Choroid plexus epithelial cell (primary cell): Measurements from ENCODE around the gene RPL36A.
A peak's percentile ranks its signal among the peaks of the same experiment; 100 is the strongest.

Experiments used
- DNase-seq: peaks from one replicate; pipeline ENCODE4 v3.0.0-alpha.2; 2010; ENCODE audit warnings: low read depth
- H3K4me3 ChIP-seq: 2 replicates; pipeline ENCODE4 v1.5.1; 2011; ENCODE audit warnings: low read depth, mild to moderate bottlenecking, control low read depth, low read length, moderate library complexity
- TF ChIP-seq, protein P1 (sequence below): conservative IDR thresholded peaks from 2 replicates; pipeline ENCODE4 v1.5.1; 2011; ENCODE audit warnings: low read depth, mild to moderate bottlenecking, control low read depth, inconsistent platforms, low read length, moderate library complexity

RPL36A gene

GRCh38 chrX:101391831-101392230 is 1.0 kb downstream of the RPL36A start:
- TF ChIP-seq, protein P1, sequence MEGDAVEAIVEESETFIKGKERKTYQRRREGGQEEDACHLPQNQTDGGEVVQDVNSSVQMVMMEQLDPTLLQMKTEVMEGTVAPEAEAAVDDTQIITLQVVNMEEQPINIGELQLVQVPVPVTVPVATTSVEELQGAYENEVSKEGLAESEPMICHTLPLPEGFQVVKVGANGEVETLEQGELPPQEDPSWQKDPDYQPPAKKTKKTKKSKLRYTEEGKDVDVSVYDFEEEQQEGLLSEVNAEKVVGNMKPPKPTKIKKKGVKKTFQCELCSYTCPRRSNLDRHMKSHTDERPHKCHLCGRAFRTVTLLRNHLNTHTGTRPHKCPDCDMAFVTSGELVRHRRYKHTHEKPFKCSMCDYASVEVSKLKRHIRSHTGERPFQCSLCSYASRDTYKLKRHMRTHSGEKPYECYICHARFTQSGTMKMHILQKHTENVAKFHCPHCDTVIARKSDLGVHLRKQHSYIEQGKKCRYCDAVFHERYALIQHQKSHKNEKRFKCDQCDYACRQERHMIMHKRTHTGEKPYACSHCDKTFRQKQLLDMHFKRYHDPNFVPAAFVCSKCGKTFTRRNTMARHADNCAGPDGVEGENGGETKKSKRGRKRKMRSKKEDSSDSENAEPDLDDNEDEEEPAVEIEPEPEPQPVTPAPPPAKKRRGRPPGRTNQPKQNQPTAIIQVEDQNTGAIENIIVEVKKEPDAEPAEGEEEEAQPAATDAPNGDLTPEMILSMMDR, result no peak
- no peak for DNase-seq

DNA sequence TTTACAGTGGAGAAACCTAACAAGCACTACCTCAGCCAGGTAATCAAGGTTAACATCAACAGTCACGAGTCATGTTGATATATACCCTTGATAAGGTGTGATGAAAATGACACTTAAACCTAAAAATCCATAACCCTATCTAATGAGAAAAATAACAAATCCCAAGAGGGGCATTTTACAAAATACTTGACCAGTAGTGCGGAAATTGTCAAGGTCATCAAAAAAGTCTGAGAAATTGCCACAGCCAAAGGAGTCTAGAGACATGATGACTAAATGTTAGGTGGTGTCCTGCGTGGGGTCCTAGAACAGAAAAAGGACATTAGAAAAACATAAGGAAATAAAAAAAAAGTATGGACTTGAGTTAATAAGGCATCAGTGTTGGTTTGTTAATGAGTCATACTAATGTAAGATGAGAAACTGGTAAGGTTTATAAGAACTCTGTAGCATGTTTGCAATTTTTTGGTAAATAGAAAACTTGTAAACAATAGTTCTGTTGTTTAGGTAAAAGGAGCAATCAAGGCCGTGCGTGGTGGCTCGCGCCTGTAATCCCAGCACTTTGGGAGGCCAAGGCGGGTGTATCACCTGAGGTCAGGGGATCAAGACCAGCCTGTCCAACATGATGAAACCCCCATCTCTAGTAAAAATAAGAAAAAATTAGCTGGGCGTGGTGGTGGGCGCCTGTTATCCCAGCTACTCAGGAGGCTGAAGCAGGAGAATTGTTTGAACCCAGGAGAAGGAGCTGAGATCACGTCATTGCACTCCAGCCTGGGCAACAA is 2.9 kb downstream of the RPL36A start:
- no peak for DNase-seq
- TF ChIP-seq, protein P1, result no peak
- no peak overlapping the region for H3K4me3 ChIP-seq

More at GRCh38 chrX:101391831-101392230, 1.0 kb downstream of the RPL36A start:
- peak overlapping the region; percentile 72 for H3K4me3 ChIP-seq

- DNase-seq, result no peak
- TF ChIP-seq, protein P1, result no peak
- H3K4me3 ChIP-seq, result no peak overlapping the region
Observed at GRCh38 chrX:101394372-101394771, 3.6 kb downstream of the RPL36A start.

DNA sequence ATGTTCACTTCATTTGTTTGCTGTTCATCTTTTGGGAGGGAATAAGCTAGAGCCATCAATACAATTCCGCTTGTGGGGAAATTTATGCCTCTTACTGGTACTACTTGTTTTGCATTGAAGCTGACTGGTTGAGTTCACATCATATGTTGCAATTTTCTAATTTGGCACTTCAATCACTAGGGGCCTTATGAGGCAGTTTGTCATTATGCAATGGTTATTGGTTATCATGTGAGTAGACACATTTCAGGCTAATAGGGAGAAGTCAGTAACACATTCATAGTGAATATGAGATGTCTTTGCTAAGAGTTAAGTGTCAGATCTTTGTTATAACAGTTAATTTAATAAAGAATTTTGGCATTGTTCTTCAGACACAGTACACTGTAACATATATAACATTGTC is 5.0 kb downstream of the RPL36A start:
- H3K4me3 ChIP-seq, result no peak overlapping the region
- TF ChIP-seq, protein P1, result no peak
- DNase-seq, result peak; percentile 48

GRCh38 chrX:101397779-101398178 is 7.0 kb downstream of the RPL36A start:
- TF ChIP-seq, protein P1, result no peak
- peak; percentile 58 for DNase-seq
- H3K4me3 ChIP-seq, result no peak overlapping the region

- H3K4me3 ChIP-seq, result no peak overlapping the region
- no peak for DNase-seq
- TF ChIP-seq, protein P1, result no peak
Observed at GRCh38 chrX:101398694-101399093, 7.9 kb downstream of the RPL36A start.

DNA sequence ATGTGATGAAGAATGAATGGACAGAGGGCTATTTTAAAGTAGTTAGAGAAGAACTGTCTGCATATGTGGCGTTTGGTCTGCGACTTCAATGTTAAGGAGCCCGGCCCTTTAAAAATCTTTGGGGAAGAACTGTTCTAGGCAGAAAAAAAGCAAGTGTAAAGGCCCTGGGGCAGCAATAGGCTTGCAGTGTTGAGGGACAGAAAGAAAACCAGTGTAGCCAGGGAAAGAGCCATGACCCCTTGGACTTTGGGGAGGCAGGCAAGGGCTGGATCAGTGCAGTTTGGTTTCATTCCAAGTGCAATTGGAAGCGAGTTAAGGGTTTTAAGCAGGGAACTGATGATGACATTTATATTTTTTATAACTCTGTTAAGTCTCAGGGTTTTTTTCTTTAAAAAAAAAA is 9.0 kb downstream of the RPL36A start:
- no peak for DNase-seq
- no peak overlapping the region for H3K4me3 ChIP-seq
- TF ChIP-seq, protein P1, result no peak
